ENCODE measurements around the gene HIVEP1.

Gene HIVEP1

DNA sequence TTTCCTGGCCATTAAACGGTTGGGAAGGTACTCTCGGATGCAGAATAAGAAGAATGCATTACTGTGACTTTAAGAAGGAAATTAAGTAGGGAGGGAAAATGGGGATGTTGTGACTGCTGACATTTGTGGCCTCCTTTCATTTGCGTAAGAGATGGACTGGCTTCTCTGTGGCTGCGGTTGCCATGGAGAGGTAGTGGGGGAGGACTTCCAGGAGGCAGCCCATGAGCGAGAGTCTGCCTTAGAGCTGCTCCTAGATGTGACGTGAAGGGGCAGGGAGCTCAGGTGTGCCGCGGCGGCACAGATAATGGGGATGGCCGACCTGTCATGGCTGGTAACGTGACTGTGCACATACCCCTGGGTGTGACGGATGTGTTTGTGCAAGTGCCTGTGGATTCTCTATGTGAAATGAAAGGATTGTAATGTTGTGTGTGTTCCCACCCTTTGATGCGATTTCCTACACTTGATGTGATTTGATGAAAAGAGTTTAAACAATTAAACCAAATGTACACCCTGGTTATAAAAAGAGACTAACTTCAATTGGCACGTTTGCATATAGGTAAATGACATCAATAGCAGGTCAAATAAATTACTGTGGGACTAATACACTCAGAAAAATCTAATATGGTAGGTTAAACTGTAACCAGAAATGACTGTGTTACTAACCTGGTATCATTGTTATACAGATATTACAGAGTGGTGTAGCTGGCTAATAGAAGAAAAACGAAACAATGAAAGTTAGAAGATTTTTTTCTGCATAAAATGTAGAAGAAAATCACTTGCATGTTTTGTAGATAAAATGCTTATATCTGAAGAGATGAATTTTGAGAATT lies 48.9 kb downstream of the HIVEP1 start:
- no peak for TF ChIP-seq POLR2A (IDR thresholded peaks at IDR 0.05; ENCODE audit: extremely low read depth, insufficient read length)
- no peak for TF ChIP-seq MYC (IDR thresholded peaks at IDR 0.05; ENCODE audit: low read depth, low read length)
- TF ChIP-seq, protein P1, sequence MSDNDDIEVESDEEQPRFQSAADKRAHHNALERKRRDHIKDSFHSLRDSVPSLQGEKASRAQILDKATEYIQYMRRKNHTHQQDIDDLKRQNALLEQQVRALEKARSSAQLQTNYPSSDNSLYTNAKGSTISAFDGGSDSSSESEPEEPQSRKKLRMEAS (IDR thresholded peaks at IDR 0.05; ENCODE audit: low read depth, low read length): no peak
- peak overlapping the region; percentile 48 for H3K4me3 ChIP-seq (ENCODE audit: low read depth, low read length)
- DNase-seq (ENCODE audit: low read depth): peak; percentile 95

DNA sequence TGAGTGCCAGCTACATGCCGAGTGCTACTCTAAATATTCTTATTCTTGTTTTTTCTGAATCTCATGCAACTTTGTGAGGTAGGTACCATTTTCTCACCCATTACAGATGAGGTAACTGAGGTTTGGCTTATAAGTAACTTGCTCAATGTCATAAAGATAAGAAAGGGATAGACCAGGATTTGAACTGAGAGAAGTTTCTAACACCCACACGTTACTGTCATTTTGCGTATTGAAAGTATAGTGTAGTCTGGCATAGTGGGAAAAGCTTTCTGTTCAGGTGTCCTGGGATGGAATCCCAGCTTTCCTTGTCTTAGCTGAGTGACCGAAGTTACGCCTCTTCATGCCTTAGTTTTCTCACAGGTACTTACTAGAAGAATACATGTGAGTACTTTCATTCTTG lies 50.5 kb downstream of the HIVEP1 start:
- H3K4me3 ChIP-seq (ENCODE audit: low read depth, low read length): no peak overlapping the region
- TF ChIP-seq POLR2A (IDR thresholded peaks at IDR 0.05; ENCODE audit: extremely low read depth, insufficient read length): no peak
- TF ChIP-seq, protein P2, sequence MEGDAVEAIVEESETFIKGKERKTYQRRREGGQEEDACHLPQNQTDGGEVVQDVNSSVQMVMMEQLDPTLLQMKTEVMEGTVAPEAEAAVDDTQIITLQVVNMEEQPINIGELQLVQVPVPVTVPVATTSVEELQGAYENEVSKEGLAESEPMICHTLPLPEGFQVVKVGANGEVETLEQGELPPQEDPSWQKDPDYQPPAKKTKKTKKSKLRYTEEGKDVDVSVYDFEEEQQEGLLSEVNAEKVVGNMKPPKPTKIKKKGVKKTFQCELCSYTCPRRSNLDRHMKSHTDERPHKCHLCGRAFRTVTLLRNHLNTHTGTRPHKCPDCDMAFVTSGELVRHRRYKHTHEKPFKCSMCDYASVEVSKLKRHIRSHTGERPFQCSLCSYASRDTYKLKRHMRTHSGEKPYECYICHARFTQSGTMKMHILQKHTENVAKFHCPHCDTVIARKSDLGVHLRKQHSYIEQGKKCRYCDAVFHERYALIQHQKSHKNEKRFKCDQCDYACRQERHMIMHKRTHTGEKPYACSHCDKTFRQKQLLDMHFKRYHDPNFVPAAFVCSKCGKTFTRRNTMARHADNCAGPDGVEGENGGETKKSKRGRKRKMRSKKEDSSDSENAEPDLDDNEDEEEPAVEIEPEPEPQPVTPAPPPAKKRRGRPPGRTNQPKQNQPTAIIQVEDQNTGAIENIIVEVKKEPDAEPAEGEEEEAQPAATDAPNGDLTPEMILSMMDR (IDR thresholded peaks at IDR 0.05; ENCODE audit: low read depth, low read length): no peak
- TF ChIP-seq, protein P1 (IDR thresholded peaks at IDR 0.05; ENCODE audit: low read depth, low read length): no peak
- DNase-seq (ENCODE audit: low read depth): no peak

DNA sequence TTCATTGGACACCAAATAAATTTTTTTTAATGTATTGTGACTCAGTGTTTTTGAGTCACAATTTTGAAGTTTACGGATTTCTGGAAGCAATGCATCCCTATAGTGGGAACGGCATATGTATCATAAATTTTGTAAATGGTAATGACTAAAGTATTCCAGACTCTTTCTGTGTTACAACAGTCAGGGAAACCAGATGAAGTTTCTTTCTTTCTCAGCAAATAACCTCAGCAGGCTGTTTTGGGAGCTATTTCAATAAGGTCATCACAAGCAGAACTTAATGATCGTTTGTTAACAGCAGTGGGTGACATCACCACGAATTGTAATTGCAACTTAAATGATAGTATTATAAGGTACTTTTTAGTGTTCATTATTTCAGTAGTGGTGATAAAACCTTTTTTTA lies 52.0 kb downstream of the HIVEP1 start:
- TF ChIP-seq POLR2A (IDR thresholded peaks at IDR 0.05; ENCODE audit: extremely low read depth, insufficient read length): no peak
- no peak for TF ChIP-seq MYC (IDR thresholded peaks at IDR 0.05; ENCODE audit: low read depth, low read length)
- TF ChIP-seq, protein P2 (IDR thresholded peaks at IDR 0.05; ENCODE audit: low read depth, low read length): no peak
- TF ChIP-seq, protein P1 (IDR thresholded peaks at IDR 0.05; ENCODE audit: low read depth, low read length): no peak
- DNase-seq (ENCODE audit: low read depth): no peak
- H3K4me3 ChIP-seq (ENCODE audit: low read depth, low read length): no peak overlapping the region

DNA sequence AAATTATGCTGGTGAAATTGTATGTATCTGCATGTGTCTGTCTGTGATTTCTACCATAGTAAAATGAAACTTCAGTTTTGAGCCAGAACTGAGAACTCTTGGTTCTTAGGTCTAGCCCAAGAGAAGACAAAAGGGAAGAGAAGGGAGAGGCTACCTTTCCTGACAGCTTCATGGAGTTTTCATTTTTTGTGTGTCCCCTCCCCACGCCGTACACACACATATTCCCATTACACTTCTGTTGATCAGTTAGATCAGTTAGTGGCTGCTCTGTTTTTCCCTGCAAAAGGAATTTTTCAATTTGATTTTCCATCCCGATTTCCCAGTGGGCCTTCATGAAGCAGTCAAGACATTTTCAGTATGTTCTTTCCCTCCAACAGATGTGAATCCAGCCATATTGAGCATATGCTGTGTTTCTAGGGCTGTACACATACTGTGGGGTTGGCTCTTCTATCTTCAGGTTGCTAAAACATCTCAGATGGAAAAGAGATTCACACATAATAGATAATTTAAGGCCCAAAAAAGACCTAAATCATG lies 52.5 kb downstream of the HIVEP1 start:
- TF ChIP-seq, protein P2 (IDR thresholded peaks at IDR 0.05; ENCODE audit: low read depth, low read length): no peak
- TF ChIP-seq POLR2A (IDR thresholded peaks at IDR 0.05; ENCODE audit: extremely low read depth, insufficient read length): no peak
- TF ChIP-seq MYC (IDR thresholded peaks at IDR 0.05; ENCODE audit: low read depth, low read length): no peak
- TF ChIP-seq, protein P1 (IDR thresholded peaks at IDR 0.05; ENCODE audit: low read depth, low read length): no peak
- DNase-seq (ENCODE audit: low read depth): no peak
- no peak overlapping the region for H3K4me3 ChIP-seq (ENCODE audit: low read depth, low read length)

DNA sequence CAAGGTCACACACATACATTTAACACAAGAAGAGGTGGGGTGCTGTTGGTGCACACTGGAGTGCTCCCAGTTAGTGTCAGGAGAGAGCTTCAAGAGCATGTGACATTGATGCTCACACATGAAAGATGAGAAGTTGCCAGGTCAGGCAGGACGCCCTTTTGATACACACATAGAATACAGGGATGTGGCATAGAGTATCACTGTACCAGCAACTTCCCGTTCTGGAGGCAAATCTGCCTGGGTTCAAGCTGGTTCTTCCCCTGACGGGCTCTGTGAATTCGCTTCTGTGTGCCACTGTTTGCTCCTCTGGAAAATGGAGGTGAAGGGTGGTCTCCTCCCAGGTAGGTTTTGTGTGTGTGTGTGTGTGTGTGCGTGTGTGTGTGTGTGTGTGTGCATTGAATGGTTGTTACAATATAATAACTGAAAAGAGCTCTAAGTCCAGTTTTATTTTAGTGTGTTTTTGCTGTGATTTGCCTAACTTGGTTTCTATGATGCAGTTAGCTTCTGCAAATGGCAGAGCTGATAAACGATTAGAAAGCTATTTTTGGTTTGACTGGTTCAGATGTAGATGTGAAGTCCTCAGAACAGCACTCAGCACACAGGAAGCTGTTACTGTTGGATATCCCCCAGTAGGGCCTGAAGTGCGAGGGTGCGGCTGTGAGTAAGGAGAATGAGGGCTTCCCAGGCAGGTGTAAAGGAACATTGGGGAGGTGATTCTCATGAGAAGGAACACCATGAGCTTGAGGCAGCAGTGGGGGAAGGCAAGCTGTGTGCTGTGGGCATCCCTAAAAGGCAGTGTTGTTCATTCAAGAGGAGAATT lies 53.4 kb downstream of the HIVEP1 start:
- H3K4me3 ChIP-seq (ENCODE audit: low read depth, low read length): no peak overlapping the region
- DNase-seq (ENCODE audit: low read depth): no peak
- no peak for TF ChIP-seq MYC (IDR thresholded peaks at IDR 0.05; ENCODE audit: low read depth, low read length)
- TF ChIP-seq, protein P2 (IDR thresholded peaks at IDR 0.05; ENCODE audit: low read depth, low read length): no peak
- TF ChIP-seq, protein P1 (IDR thresholded peaks at IDR 0.05; ENCODE audit: low read depth, low read length): no peak
- TF ChIP-seq POLR2A (IDR thresholded peaks at IDR 0.05; ENCODE audit: extremely low read depth, insufficient read length): no peak

All from NB4 (cell line).